HG02981 (cell line): ENCODE data around the gene HOXC12.

Source experiments
- ATAC-seq: cut with Tn5 transposase; IDR thresholded peaks from one replicate; pipeline ENCODE4 v1.9.1; 2021; ENCODE audit warnings: mild to moderate bottlenecking, moderate library complexity; ENCODE audit not compliant: unreplicated experiment

The HOXC12 gene

GRCh38 chr12:53955776-53956250, 1.1 kb downstream of the HOXC12 start:
- no peak for ATAC-seq

GRCh38 chr12:53956251-53956887, 1.7 kb downstream of the HOXC12 start:
- no peak for ATAC-seq

GRCh38 chr12:53956914-53957536, 2.3 kb downstream of the HOXC12 start:
- ATAC-seq, result no peak

GRCh38 chr12:53958128-53958527, 3.4 kb downstream of the HOXC12 start:
- no peak for ATAC-seq

GRCh38 chr12:53959314-53959713, 4.6 kb downstream of the HOXC12 start:
- no peak for ATAC-seq

GRCh38 chr12:53960187-53961024, 5.7 kb downstream of the HOXC12 start:
- ATAC-seq, result no peak

- ATAC-seq, result no peak
Measured at GRCh38 chr12:53961025-53961761, 6.5 kb downstream of the HOXC12 start.

GRCh38 chr12:53963005-53963404, 8.3 kb downstream of the HOXC12 start:
- no peak for ATAC-seq

GRCh38 chr12:53963434-53964314, 9.0 kb downstream of the HOXC12 start:
- no peak for ATAC-seq

GRCh38 chr12:53964315-53964713, 9.6 kb downstream of the HOXC12 start:
- no peak for ATAC-seq

GRCh38 chr12:53965281-53966084, 10.8 kb downstream of the HOXC12 start:
- ATAC-seq, result no peak

- no peak for ATAC-seq
Measured at GRCh38 chr12:53966085-53966384, 11.3 kb downstream of the HOXC12 start.

GRCh38 chr12:53966385-53967133, 11.9 kb downstream of the HOXC12 start:
- no peak for ATAC-seq

- ATAC-seq, result no peak
Measured at GRCh38 chr12:53967421-53967925, 12.8 kb downstream of the HOXC12 start.

- ATAC-seq, result no peak
Measured at GRCh38 chr12:53968214-53969127, 13.8 kb downstream of the HOXC12 start.

- no peak for ATAC-seq
Measured at GRCh38 chr12:53969588-53970259, 15.0 kb downstream of the HOXC12 start.

GRCh38 chr12:53970451-53970850, 15.7 kb downstream of the HOXC12 start:
- ATAC-seq, result no peak
